HG03280 (cell line): Measurements from ENCODE around the gene NAE1.
"Not testable (repeated sequence)": the region's sequence is repeated elsewhere in the genome, so short reads cannot be mapped to it uniquely, and the experiment has no call there.

ENCODE experiments used
- ATAC-seq: cut with Tn5 transposase; IDR thresholded peaks from one replicate; pipeline ENCODE4 v1.9.1; 2021; ENCODE audit warnings: mild to moderate bottlenecking, moderate library complexity; ENCODE audit not compliant: unreplicated experiment

NAE1 gene

DNA sequence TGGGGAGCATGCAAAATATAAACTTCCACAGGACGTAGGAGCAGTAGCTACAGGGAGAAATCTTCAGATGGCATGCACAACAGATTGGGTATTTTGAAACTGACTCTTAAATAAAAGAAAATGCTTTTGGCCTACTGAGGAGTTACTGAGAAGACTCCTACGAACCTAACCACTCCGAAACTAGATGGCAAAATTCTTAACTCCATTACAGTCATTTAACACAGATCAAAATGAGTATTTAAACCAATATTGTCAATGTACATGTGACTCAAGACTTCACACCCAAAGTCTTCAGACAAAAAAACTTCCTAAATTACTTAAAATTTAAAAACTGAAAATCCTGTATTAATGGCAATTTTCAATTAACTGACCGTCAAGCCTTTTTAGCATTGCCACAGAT is 21.0 kb downstream of the NAE1 start:
- ATAC-seq: no peak

DNA sequence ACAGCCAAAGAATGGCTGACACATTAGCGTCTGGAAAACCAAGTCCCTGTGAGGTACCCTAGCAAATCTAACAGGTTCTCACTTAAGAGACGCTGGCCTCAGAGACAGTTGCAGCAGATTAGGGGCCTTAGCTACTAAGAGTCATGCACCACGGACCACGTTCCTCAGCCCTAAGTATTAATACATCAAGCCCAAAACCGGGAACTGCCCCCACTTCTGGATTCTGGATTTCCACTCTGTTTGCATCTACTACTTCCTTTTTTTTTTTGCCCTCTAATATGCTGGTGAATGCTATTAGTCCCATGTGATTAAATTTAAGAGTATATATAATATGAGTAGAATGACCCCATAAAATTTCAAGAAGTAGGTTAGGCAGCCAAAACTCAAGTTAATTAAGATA is 28.6 kb downstream of the NAE1 start:
- no peak for ATAC-seq

DNA sequence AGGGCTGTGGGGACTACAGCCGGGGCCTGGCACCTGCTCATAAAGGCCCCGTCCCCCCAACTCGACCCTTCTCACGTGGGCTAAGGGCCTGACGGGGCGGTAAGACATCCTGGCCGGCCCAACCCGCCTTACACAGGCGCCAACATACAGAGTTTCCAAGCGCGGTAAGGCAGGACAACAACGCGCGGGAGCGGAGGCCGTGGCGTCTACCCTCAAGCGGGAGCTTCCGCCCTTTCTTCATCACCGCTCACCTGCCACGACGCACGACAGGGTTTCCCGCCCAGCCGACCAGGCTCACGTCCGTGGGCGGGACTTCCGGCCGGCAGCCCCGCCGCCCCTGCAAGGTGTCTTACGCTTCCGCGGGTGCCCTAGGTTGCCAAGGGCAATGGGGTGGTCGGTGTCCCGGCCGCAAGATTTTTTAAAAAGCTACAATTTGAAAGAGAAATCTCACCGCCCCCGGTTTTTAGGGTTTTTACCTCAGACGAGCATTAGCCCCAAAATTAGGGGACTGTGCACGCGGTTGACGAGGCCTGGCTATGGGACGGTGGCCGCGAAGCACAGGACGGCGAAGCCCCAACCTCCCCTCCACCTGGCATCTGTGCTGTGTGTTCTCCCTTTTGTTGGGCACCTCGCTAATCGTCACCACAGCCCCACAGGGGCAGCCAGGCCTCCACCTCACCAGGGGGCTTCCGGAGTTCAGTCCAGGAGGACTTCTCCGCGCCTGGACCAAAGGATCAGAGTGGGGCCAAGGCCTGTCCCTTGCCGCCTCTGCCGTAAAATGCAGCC is 29.3 kb downstream of the NAE1 start, which contains the start of gene TERB1:
TERB1 (minus strand) TSS at position 265 of the 786 bp plus-strand sequence. CDS start 4,786 bp downstream, outside the sequence.
- ATAC-seq: no peak

DNA sequence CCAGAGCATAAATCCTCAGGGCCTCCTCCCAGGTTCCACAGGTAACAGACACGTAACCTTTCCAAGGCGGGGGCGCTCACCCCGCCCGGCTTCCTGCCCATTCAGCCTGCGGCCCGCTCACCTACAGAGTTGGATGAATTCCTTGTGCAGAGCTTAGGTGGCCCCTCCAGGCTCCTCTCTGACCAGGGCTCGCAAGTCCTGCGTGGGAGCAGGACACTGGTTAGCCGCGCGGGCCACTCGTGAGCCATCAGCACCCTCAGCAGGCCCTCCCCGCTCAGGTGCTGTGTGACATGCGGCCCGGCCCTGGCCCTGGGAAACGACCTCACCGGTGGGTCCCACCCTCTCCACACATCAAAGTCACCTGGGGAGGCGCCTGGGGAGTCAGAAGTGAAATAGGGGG is 29.9 kb downstream of the NAE1 start:
- ATAC-seq: no peak

DNA sequence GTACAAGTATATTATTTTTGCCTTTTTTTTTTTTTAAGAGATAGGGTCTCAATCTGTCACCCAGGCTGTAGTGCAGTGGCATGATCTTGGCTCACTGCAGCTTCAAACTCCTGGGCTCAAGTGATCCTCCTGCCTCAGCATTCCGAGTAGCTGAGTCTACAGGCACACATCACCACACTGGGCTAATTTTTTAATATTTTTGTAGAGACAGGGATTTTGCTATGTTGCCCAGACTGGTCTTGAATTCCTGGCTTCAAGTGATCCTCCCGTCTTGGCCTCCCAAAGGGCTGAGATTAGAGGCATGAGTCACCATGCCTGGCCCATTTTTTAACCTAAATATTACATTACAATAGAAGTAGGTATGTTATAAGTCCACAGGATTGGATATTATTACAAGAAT is 32.6 kb downstream of the NAE1 start:
- ATAC-seq: no peak

- not testable (repeated sequence) for ATAC-seq
Observed at GRCh38 chr16:66793984-66794383, 36.8 kb downstream of the NAE1 start.

- ATAC-seq: no peak
Observed at GRCh38 chr16:66790130-66790733, 40.5 kb downstream of the NAE1 start.

DNA sequence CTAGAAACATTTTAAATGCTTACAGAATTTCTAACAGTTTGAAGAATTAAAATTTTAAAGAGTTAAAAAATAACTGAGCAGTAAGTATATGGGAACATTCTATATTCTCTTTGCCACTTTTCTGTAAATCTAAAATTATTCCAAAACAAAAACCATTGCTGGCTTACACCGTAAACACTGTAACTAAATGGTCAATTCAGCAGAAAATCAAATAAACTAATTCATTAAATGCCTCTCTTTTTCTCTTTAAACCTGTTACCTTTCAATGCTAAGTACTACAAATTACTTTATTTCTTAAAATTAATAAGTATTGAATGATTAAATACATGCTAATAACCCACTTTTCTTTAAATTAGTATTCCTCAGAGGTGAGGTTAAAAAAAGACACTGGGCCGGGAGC is 43.3 kb downstream of the NAE1 start:
- no peak for ATAC-seq

GRCh38 chr16:66786551-66786950 is 44.2 kb downstream of the NAE1 start:
- ATAC-seq: no peak

DNA sequence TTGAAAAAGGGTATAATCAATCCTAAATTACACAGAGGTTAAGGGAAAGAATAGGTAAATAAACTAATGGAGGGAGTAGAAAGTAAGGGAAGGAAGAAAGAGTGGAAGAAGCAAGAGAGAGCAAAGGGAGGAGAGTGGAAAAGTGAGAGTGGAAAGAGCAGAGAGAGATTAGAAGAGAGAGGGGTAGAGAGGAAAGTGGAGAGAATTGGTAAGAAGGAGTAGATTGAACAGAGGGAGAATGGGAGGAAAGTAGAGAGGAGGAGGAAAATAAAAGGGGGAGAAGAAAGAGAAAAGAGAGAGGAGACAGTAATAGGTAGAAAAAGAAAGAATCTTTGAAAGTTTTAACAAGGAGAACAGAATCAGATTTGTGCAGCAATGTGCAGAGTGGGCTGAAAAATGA is 54.3 kb downstream of the NAE1 start:
- no peak for ATAC-seq

DNA sequence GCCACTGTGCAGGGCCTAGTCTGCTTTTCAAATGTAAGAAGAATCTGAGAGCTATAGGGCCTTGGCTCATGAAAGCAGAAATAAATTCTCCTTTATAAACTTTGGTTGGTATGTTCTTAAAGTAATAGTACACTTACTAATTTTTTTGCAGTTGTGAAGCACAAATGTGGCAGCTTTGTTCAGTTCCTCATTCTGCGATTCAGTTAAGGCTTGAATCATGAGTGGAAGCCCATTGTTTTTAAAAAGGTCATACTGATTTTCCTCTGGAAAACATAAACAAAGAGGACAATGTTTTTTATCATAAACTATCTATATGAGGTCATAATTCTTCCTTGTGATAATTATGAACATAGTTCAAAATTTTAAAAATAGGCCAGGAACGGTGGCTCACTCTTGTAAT is 55.8 kb downstream of the NAE1 start:
- no peak for ATAC-seq

DNA sequence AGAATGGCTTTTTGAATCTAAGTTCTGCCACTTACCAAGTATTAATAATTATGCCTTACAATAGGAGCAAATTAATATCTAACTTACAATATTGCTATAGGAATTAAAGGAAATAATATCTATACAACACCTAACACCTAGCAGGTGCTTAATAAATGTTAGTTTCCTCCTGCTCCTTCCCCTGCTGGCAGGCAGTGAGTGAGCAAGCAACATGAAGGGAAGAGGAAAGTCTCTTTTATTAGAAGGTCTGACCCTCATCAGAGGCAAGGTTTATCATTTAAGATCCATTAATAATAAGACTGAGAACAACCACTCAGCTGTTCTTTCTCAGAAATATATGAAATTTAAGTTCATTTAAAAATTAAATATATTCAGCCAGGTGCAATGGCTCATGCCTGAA is 72.7 kb downstream of the NAE1 start:
- ATAC-seq: no peak

DNA sequence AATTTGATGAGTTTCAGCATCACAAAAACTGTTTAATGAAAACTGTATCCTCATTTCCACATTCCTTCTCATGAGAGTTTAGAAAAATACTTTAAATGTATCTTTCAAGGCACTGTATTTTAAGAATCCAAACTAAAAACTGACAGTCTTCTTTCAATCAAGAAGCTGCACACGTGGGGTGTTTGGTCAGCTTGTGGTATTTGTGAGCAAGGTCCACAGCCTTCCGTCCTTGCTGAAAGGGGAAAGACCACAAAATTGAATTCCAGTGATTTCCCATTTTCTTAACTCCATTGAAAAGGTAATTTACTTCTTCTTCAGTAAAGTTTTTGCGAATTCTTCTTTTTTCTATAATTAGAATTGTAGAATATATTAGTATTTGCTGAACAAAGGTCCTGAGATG is 76.0 kb downstream of the NAE1 start:
- ATAC-seq: no peak

DNA sequence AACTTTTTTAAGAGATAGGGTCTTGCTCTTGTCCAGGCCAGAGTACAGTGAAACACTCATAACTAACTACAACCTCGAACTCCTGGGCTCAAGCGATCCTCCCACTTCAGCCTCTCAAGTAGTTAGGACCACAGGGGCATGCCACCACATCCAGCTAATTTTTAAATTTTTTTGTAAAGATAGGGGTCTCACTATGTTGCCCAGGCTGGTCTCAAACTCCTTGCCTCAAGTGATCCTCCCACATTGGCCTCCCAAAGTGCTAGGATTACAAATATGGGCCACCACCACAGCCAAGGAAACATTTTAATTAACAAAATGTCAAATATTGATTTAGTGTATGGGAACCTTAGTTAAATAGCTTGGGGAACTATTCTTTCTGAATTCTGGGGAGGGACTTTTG is 76.6 kb downstream of the NAE1 start:
- no peak for ATAC-seq

- no peak for ATAC-seq
Observed at GRCh38 chr16:66752958-66753357, 77.8 kb downstream of the NAE1 start.
